HEK293 (cell line): ENCODE results near the gene EXD3.

Experiments
- KLF7 ChIP-seq: fragments of 450-650 bp; formaldehyde crosslinking; IDR thresholded peaks from 2 replicates; pipeline ENCODE4 v1.5.1; 2016; ENCODE audit warnings: missing biosample characterization, missing genetic modification characterization, borderline replicate concordance
- PRDM4 ChIP-seq: fragments of 450-650 bp; formaldehyde crosslinking; IDR thresholded peaks from 2 replicates; pipeline ENCODE4 v1.5.1; 2017; ENCODE audit warnings: missing biosample characterization, missing genetic modification characterization
- RBAK ChIP-seq: fragments of 450-650 bp; formaldehyde crosslinking; IDR thresholded peaks from 2 replicates; pipeline ENCODE4 v1.5.1; 2016; ENCODE audit warnings: missing biosample characterization, missing genetic modification characterization
- REST ChIP-seq: fragments of 450-650 bp; formaldehyde crosslinking; IDR thresholded peaks from 2 replicates; pipeline ENCODE4 v1.5.1; 2016; ENCODE audit warnings: missing biosample characterization, missing genetic modification characterization
- SALL2 ChIP-seq: fragments of 450-650 bp; formaldehyde crosslinking; IDR thresholded peaks from 2 replicates; pipeline ENCODE4 v1.5.0; 2017; ENCODE audit warnings: missing biosample characterization, mild to moderate bottlenecking, missing genetic modification characterization, borderline replicate concordance
- ZBTB48 ChIP-seq: fragments of 450-650 bp; formaldehyde crosslinking; IDR thresholded peaks from 2 replicates; pipeline ENCODE4 v1.5.1; 2016; ENCODE audit warnings: missing biosample characterization, missing genetic modification characterization
- ZNF140 ChIP-seq: fragments of 450-650 bp; formaldehyde crosslinking; IDR thresholded peaks from 2 replicates; pipeline ENCODE4 v1.5.1; 2016; ENCODE audit warnings: missing biosample characterization, missing genetic modification characterization
- ZNF175 ChIP-seq: fragments of 450-650 bp; formaldehyde crosslinking; IDR thresholded peaks from 2 replicates; pipeline ENCODE4 v1.5.1; 2016; ENCODE audit warnings: missing biosample characterization, missing genetic modification characterization
- ZNF19 ChIP-seq: fragments of 450-650 bp; formaldehyde crosslinking; IDR thresholded peaks from 2 replicates; pipeline ENCODE4; 2016; ENCODE audit warnings: missing biosample characterization, missing genetic modification characterization, low read depth
- ZNF24 ChIP-seq: fragments of 450-650 bp; formaldehyde crosslinking; IDR thresholded peaks from 2 replicates; pipeline ENCODE4 v1.5.1; 2016; ENCODE audit warnings: missing biosample characterization, missing genetic modification characterization
- ZNF292 ChIP-seq: fragments of 450-650 bp; formaldehyde crosslinking; IDR thresholded peaks from 2 replicates; pipeline ENCODE4 v1.5.1; 2016; ENCODE audit warnings: low read depth, missing biosample characterization, missing genetic modification characterization, borderline replicate concordance
- ZNF324 ChIP-seq: fragments of 450-650 bp; formaldehyde crosslinking; IDR thresholded peaks from 2 replicates; pipeline ENCODE4 v1.5.1; 2016; ENCODE audit warnings: missing biosample characterization, missing genetic modification characterization
- ZNF350 ChIP-seq: fragments of 450-650 bp; formaldehyde crosslinking; IDR thresholded peaks from 2 replicates; pipeline ENCODE4 v1.5.0; 2017; ENCODE audit warnings: missing biosample characterization, mild to moderate bottlenecking, missing genetic modification characterization
- ZNF404 ChIP-seq: fragments of 450-650 bp; formaldehyde crosslinking; IDR thresholded peaks from 2 replicates; pipeline ENCODE4 v1.5.1; 2017; ENCODE audit warnings: missing biosample characterization, missing genetic modification characterization
- ZNF433 ChIP-seq: fragments of 450-650 bp; formaldehyde crosslinking; IDR thresholded peaks from 2 replicates; pipeline ENCODE4 v1.5.1; 2016; ENCODE audit warnings: missing biosample characterization, missing genetic modification characterization, low read depth
- ZNF449 ChIP-seq: fragments of 450-650 bp; formaldehyde crosslinking; IDR thresholded peaks from 2 replicates; pipeline ENCODE4 v1.5.1; 2017; ENCODE audit warnings: missing biosample characterization, mild to moderate bottlenecking, missing genetic modification characterization, moderate library complexity
- ZNF529 ChIP-seq: fragments of 450-650 bp; formaldehyde crosslinking; IDR thresholded peaks from 2 replicates; pipeline ENCODE4 v1.5.1; 2017; ENCODE audit warnings: missing genetic modification characterization, missing biosample characterization; ENCODE audit not compliant: insufficient replicate concordance
- ZNF561 ChIP-seq: fragments of 450-650 bp; IDR thresholded peaks from 2 replicates; pipeline ENCODE4 v1.5.1; 2018; ENCODE audit warnings: missing biosample characterization, missing genetic modification characterization, borderline replicate concordance
- ZNF621 ChIP-seq: fragments of 450-650 bp; formaldehyde crosslinking; IDR thresholded peaks from 2 replicates; pipeline ENCODE4 v1.5.1; 2017; ENCODE audit warnings: missing biosample characterization, missing genetic modification characterization
- ZNF629 ChIP-seq: fragments of 450-650 bp; formaldehyde crosslinking; IDR thresholded peaks from 2 replicates; pipeline ENCODE4 v1.5.1; 2017; ENCODE audit warnings: missing biosample characterization, missing genetic modification characterization
- ZNF701 ChIP-seq: fragments of 450-650 bp; formaldehyde crosslinking; IDR thresholded peaks from 2 replicates; pipeline ENCODE4 v1.5.1; 2016; ENCODE audit warnings: missing biosample characterization, missing genetic modification characterization
- ZNF776 ChIP-seq: fragments of 450-650 bp; formaldehyde crosslinking; IDR thresholded peaks from 2 replicates; pipeline ENCODE4 v1.5.0; 2017; ENCODE audit warnings: missing biosample characterization, missing genetic modification characterization, borderline replicate concordance
- ZNF792 ChIP-seq: fragments of 450-650 bp; formaldehyde crosslinking; IDR thresholded peaks from 2 replicates; pipeline ENCODE4 v1.5.1; 2016; ENCODE audit warnings: missing biosample characterization, missing genetic modification characterization
- ZNF837 ChIP-seq: fragments of 450-650 bp; formaldehyde crosslinking; IDR thresholded peaks from 2 replicates; pipeline ENCODE4 v1.5.1; 2016; ENCODE audit warnings: missing biosample characterization, missing genetic modification characterization
- ZNF843 ChIP-seq: fragments of 450-650 bp; formaldehyde crosslinking; IDR thresholded peaks from 2 replicates; pipeline ENCODE4 v1.5.1; 2016; ENCODE audit warnings: missing biosample characterization, missing genetic modification characterization
- TF ChIP-seq, protein P1 (sequence below): fragments of 450-650 bp; formaldehyde crosslinking; IDR thresholded peaks from 2 replicates; pipeline ENCODE4; 2016; ENCODE audit warnings: missing biosample characterization, missing genetic modification characterization
- TF ChIP-seq, protein P2 (sequence below): fragments of 450-650 bp; formaldehyde crosslinking; IDR thresholded peaks from 2 replicates; pipeline ENCODE4 v1.5.1; 2016; ENCODE audit warnings: missing biosample characterization, missing genetic modification characterization

EXD3 gene

GRCh38 chr9:137301081-137301947 lies 121.6 kb downstream of the EXD3 start (continued):
- no peak for TF ChIP-seq REST (tag by site-specific recombination)
- peak; percentile 54 for TF ChIP-seq ZNF449
- TF ChIP-seq ZNF433 (tag by site-specific recombination) = no peak
- no peak for TF ChIP-seq ZNF324
- TF ChIP-seq ZNF701 (tag by site-specific recombination) = no peak
- TF ChIP-seq ZNF776 (tag by site-specific recombination) = no peak; the same call in 1 of the 2 replicates
- TF ChIP-seq, protein P1, sequence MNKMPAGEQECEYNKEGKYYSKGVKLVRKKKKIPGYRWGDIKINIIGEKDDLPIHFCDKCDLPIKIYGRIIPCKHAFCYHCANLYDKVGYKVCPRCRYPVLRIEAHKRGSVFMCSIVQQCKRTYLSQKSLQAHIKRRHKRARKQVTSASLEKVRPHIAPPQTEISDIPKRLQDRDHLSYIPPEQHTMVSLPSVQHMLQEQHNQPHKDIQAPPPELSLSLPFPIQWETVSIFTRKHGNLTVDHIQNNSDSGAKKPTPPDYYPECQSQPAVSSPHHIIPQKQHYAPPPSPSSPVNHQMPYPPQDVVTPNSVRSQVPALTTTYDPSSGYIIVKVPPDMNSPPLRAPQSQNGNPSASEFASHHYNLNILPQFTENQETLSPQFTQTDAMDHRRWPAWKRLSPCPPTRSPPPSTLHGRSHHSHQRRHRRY (tag by site-specific recombination) = peak; percentile 87; the same call in 1 of the 2 replicates
- TF ChIP-seq ZNF843 = no peak
- no peak for TF ChIP-seq SALL2 (tag by site-specific recombination)
- peak; percentile 95 for TF ChIP-seq ZNF837 (tag by site-specific recombination)
- TF ChIP-seq ZNF292 (tag by site-specific recombination) = no peak
- TF ChIP-seq ZNF175 (tag by site-specific recombination) = no peak
- peak; percentile 80; the same call in 1 of the 2 replicates for TF ChIP-seq ZNF792 (tag by site-specific recombination)
- TF ChIP-seq ZNF350 (tag by site-specific recombination) = no peak
- no peak for TF ChIP-seq ZNF561 (tag by site-specific recombination)
- TF ChIP-seq ZNF621 (tag by site-specific recombination) = no peak
- TF ChIP-seq ZNF529 (tag by site-specific recombination) = no peak
- TF ChIP-seq PRDM4 = no peak
- TF ChIP-seq ZNF140 (tag by site-specific recombination) = no peak
- no peak for TF ChIP-seq KLF7 (tag by site-specific recombination)
- no peak for TF ChIP-seq ZNF19 (tag by site-specific recombination)
- peak; percentile 76 for TF ChIP-seq ZBTB48 (tag by site-specific recombination)
- no peak for TF ChIP-seq RBAK
- no peak for TF ChIP-seq ZNF404 (tag by site-specific recombination)
- TF ChIP-seq ZNF629 (tag by site-specific recombination) = no peak
- TF ChIP-seq, protein P2, sequence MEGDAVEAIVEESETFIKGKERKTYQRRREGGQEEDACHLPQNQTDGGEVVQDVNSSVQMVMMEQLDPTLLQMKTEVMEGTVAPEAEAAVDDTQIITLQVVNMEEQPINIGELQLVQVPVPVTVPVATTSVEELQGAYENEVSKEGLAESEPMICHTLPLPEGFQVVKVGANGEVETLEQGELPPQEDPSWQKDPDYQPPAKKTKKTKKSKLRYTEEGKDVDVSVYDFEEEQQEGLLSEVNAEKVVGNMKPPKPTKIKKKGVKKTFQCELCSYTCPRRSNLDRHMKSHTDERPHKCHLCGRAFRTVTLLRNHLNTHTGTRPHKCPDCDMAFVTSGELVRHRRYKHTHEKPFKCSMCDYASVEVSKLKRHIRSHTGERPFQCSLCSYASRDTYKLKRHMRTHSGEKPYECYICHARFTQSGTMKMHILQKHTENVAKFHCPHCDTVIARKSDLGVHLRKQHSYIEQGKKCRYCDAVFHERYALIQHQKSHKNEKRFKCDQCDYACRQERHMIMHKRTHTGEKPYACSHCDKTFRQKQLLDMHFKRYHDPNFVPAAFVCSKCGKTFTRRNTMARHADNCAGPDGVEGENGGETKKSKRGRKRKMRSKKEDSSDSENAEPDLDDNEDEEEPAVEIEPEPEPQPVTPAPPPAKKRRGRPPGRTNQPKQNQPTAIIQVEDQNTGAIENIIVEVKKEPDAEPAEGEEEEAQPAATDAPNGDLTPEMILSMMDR (tag by site-specific recombination) = peak; percentile 60
- TF ChIP-seq ZNF24 = peak; percentile 52; the same call in 1 of the 2 replicates
